Bronchus fibroblast of lung (primary cell): ENCODE data around the gene IL21R. TPM values are rescaled to one million over a fixed set of nuclear protein-coding genes. Genes with fewer than 3 reads are reported as not detected.

Experiments used
- total RNA-seq: library from RNA; depleted of rRNA; stranded (reverse); fragments of >200 nt; gene quantifications from 2 replicates; pipeline ENCODE4 v1.2.3, GENCODE V29; 2015

IL21R gene
- total RNA-seq: 16.1 and 16.8 TPM in 2 replicates

DNA sequence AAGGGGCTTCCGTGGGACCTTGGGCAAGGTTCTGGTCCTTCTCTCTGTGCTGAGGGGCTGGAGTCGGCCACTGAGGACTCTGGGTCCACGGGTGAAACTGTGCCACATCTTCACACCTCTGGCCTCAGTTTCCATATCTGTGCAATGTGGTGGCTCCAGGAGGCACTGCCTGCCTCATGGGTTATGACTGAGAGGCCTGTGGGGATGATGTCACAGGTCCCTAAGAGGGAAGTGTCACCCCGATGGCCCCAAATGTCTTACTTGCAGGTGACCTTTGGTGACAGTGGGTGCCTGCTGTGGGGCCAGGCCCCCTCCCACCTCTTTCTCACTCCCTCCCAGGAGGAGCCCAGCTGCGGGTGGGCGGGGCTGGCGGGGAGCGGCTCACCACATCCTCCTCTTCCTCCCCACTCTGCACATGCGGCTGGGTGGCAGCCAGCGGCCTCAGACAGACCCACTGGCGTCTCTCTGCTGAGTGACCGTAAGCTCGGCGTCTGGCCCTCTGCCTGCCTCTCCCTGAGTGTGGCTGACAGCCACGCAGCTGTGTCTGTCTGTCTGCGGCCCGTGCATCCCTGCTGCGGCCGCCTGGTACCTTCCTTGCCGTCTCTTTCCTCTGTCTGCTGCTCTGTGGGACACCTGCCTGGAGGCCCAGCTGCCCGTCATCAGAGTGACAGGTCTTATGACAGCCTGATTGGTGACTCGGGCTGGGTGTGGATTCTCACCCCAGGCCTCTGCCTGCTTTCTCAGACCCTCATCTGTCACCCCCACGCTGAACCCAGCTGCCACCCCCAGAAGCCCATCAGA, at the start of gene IL21R:
Gene IL21R, plus strand, starts transcription at position 407 of the 801 bp plus-strand sequence. CDS start 27,898 bp downstream, outside the sequence.

Other genes with a start within 250 kb of the IL21R start
- gene KDM8, start 198.6 kb upstream of the IL21R start, total RNA-seq: 3.7 and 4.6 TPM in 2 replicates
- 82.5 and 90.6 TPM in 2 replicates for gene NSMCE1, start 133.4 kb upstream of the IL21R start, total RNA-seq
- gene IL4R, start 88.2 kb upstream of the IL21R start, total RNA-seq: 15.3 and 16.3 TPM in 2 replicates
- 57.4 and 62.4 TPM in 2 replicates for gene GTF3C1, start 147.7 kb downstream of the IL21R start, total RNA-seq
- 10.6 and 11.7 TPM in 2 replicates for gene KATNIP, start 148.0 kb downstream of the IL21R start, total RNA-seq